ACC112 (cell line): Measurements from ENCODE around the gene VPS13C.

Experiments
- H2AFZ ChIP-seq: fragments of 200-600 bp; sonication (generic); one replicate; pipeline ENCODE4 v1.6.0; 2017; ENCODE audit warnings: antibody characterized with exemption, low read length; ENCODE audit not compliant: unreplicated experiment
- H3K27ac ChIP-seq: fragments of 200-600 bp; sonication (generic); 2 replicates; pipeline ENCODE4 v1.5.1; 2014; ENCODE audit warnings: low read depth, mild to moderate bottlenecking, antibody characterized with exemption, low read length, moderate library complexity
- H3K27me3 ChIP-seq: fragments of 200-600 bp; sonication (generic); 2 replicates; pipeline ENCODE4 v1.6.1; 2014; ENCODE audit warnings: mild to moderate bottlenecking, antibody characterized with exemption, low read length, moderate library complexity, mixed read lengths; ENCODE audit not compliant: insufficient read depth
- H3K36me3 ChIP-seq: fragments of 200-600 bp; sonication (generic); 2 replicates; pipeline ENCODE4 v1.6.1; 2016; ENCODE audit warnings: mild to moderate bottlenecking, antibody characterized with exemption, low read length, moderate library complexity, mixed read lengths; ENCODE audit not compliant: insufficient read depth
- H3K4me1 ChIP-seq: fragments of 200-600 bp; sonication (generic); one replicate; pipeline ENCODE4 v1.6.1; 2016; ENCODE audit warnings: low read length, mixed read lengths; ENCODE audit not compliant: insufficient read depth, unreplicated experiment, control insufficient read depth
- H3K4me3 ChIP-seq: fragments of 200-600 bp; sonication (generic); 2 replicates; pipeline ENCODE4 v1.5.1; 2014; ENCODE audit warnings: mild to moderate bottlenecking, low read depth, low read length
- H3K79me2 ChIP-seq: fragments of 200-600 bp; sonication (generic); one replicate; pipeline ENCODE4 v1.6.0; 2016; ENCODE audit warnings: low read length; ENCODE audit not compliant: control insufficient read depth, unreplicated experiment, insufficient read depth

The VPS13C gene

GRCh38 chr15:61943992-61944391 is 116.3 kb downstream of the VPS13C start:
- Histone ChIP-seq H3K27me3 (no peaks in the 10 kb centered on the region), H3K36me3 (peaks cover 43% of the 10 kb centered on the region), H2AFZ (no peak overlapping the region)

GRCh38 chr15:61938249-61938648 is 122.0 kb downstream of the VPS13C start:
- peaks cover 11% of the 10 kb centered on the region for H3K36me3 ChIP-seq
- H3K4me3 ChIP-seq, result no peak overlapping the region
- H3K79me2 ChIP-seq, result no peaks in the 10 kb centered on the region

More at GRCh38 chr15:61943992-61944391, 116.3 kb downstream of the VPS13C start:
- H3K27ac ChIP-seq, result no peak overlapping the region
- H3K4me3 ChIP-seq, result no peak overlapping the region
- H3K79me2 ChIP-seq, result no peaks in the 10 kb centered on the region
- H3K4me1 ChIP-seq, result peaks cover 10% of the 10 kb centered on the region

GRCh38 chr15:61936528-61937195 is 123.6 kb downstream of the VPS13C start:
- no peaks in the 10 kb centered on the region for H3K27me3 ChIP-seq
- H2AFZ ChIP-seq, result no peak overlapping the region
- H3K79me2 ChIP-seq, result no peaks in the 10 kb centered on the region
- no peak overlapping the region for H3K27ac ChIP-seq
- H3K4me3 ChIP-seq, result no peak overlapping the region
- H3K4me1 ChIP-seq, result no peaks in the 10 kb centered on the region
- H3K36me3 ChIP-seq, result peaks cover 2% of the 10 kb centered on the region

More at GRCh38 chr15:61938249-61938648, 122.0 kb downstream of the VPS13C start:
- no peaks in the 10 kb centered on the region for H3K4me1 ChIP-seq
- no peak overlapping the region for H3K27ac ChIP-seq
- H2AFZ ChIP-seq, result no peak overlapping the region
- no peaks in the 10 kb centered on the region for H3K27me3 ChIP-seq

- H3K4me1 ChIP-seq, result no peaks in the 10 kb centered on the region
- H3K27ac ChIP-seq, result no peak overlapping the region
- H3K36me3 ChIP-seq, result peaks cover 4% of the 10 kb centered on the region; the same call in 1 of the 2 replicates
- H3K27me3 ChIP-seq, result no peaks in the 10 kb centered on the region
- no peaks in the 10 kb centered on the region for H3K79me2 ChIP-seq
- H3K4me3 ChIP-seq, result no peak overlapping the region
- H2AFZ ChIP-seq, result no peak overlapping the region
These were observed 124.8 kb downstream of the VPS13C start for GRCh38 chr15:61935493-61935892.

- H3K36me3 ChIP-seq, result peaks cover 20% of the 10 kb centered on the region
- no peaks in the 10 kb centered on the region for H3K27me3 ChIP-seq
- no peak overlapping the region for H2AFZ ChIP-seq
- H3K4me1 ChIP-seq, result no peaks in the 10 kb centered on the region
- no peaks in the 10 kb centered on the region for H3K79me2 ChIP-seq
- H3K4me3 ChIP-seq, result no peak overlapping the region
- H3K27ac ChIP-seq, result no peak overlapping the region
These were observed 130.8 kb downstream of the VPS13C start for GRCh38 chr15:61929452-61929851.

- Histone ChIP-seq H2AFZ (no peak overlapping the region), H3K36me3 (peaks cover 24% of the 10 kb centered on the region), H3K4me1 (no peaks in the 10 kb centered on the region), H3K27me3 (no peaks in the 10 kb centered on the region), H3K27ac (no peak overlapping the region), H3K79me2 (no peaks in the 10 kb centered on the region), H3K4me3 (no peak overlapping the region)
These were observed 137.1 kb downstream of the VPS13C start for GRCh38 chr15:61923173-61923572.

GRCh38 chr15:61921093-61921492 is 139.2 kb downstream of the VPS13C start:
- Histone ChIP-seq H3K36me3 (peaks cover 21% of the 10 kb centered on the region), H2AFZ (no peak overlapping the region), H3K4me1 (no peaks in the 10 kb centered on the region), H3K79me2 (no peaks in the 10 kb centered on the region), H3K27ac (no peak overlapping the region), H3K4me3 (no peak overlapping the region), H3K27me3 (no peaks in the 10 kb centered on the region)

GRCh38 chr15:61917457-61917856 is 142.8 kb downstream of the VPS13C start:
- Histone ChIP-seq H3K4me3 (no peak overlapping the region), H3K36me3 (peaks cover 25% of the 10 kb centered on the region), H3K4me1 (no peaks in the 10 kb centered on the region), H3K79me2 (no peaks in the 10 kb centered on the region), H2AFZ (no peak overlapping the region), H3K27me3 (no peaks in the 10 kb centered on the region), H3K27ac (no peak overlapping the region)

GRCh38 chr15:61916104-61916503 is 144.1 kb downstream of the VPS13C start:
- Histone ChIP-seq H3K36me3 (peaks cover 16% of the 10 kb centered on the region), H3K27ac (no peak overlapping the region), H2AFZ (no peak overlapping the region), H3K79me2 (no peaks in the 10 kb centered on the region), H3K4me1 (no peaks in the 10 kb centered on the region), H3K4me3 (no peak overlapping the region), H3K27me3 (no peaks in the 10 kb centered on the region)

- H3K4me1 ChIP-seq, result no peaks in the 10 kb centered on the region
- no peak overlapping the region for H2AFZ ChIP-seq
- no peak overlapping the region for H3K4me3 ChIP-seq
- no peak overlapping the region for H3K27ac ChIP-seq
- H3K79me2 ChIP-seq, result no peaks in the 10 kb centered on the region
- no peaks in the 10 kb centered on the region for H3K27me3 ChIP-seq
- peaks cover 16% of the 10 kb centered on the region for H3K36me3 ChIP-seq
These were observed 144.6 kb downstream of the VPS13C start for GRCh38 chr15:61915640-61916039.

GRCh38 chr15:61910839-61911369 is 149.3 kb downstream of the VPS13C start:
- no peaks in the 10 kb centered on the region for H3K27me3 ChIP-seq
- no peaks in the 10 kb centered on the region for H3K79me2 ChIP-seq
- no peak overlapping the region for H2AFZ ChIP-seq
- no peak overlapping the region for H3K27ac ChIP-seq
- no peak overlapping the region for H3K4me3 ChIP-seq
- H3K36me3 ChIP-seq, result peaks cover 19% of the 10 kb centered on the region
- no peaks in the 10 kb centered on the region for H3K4me1 ChIP-seq
